HG03558 (cell line): ENCODE data around the gene KRTAP5-10.
"Not testable (repeated sequence)": the region's sequence is repeated elsewhere in the genome, so short reads cannot be mapped to it uniquely, and the experiment has no call there.

ENCODE experiments used
- ATAC-seq: cut with Tn5 transposase; IDR thresholded peaks from one replicate; pipeline ENCODE4 v1.9.1; 2021; ENCODE audit warnings: moderate number of reproducible peaks; ENCODE audit not compliant: unreplicated experiment; ENCODE audit errors: extremely low read depth

The KRTAP5-10 gene

GRCh38 chr11:71565263-71565662 is at the start of gene KRTAP5-10:
TSS of gene KRTAP5-10 (plus strand) at chr11:71565563. CDS start at chr11:71565588, 25 bp downstream.
- no peak for ATAC-seq

DNA sequence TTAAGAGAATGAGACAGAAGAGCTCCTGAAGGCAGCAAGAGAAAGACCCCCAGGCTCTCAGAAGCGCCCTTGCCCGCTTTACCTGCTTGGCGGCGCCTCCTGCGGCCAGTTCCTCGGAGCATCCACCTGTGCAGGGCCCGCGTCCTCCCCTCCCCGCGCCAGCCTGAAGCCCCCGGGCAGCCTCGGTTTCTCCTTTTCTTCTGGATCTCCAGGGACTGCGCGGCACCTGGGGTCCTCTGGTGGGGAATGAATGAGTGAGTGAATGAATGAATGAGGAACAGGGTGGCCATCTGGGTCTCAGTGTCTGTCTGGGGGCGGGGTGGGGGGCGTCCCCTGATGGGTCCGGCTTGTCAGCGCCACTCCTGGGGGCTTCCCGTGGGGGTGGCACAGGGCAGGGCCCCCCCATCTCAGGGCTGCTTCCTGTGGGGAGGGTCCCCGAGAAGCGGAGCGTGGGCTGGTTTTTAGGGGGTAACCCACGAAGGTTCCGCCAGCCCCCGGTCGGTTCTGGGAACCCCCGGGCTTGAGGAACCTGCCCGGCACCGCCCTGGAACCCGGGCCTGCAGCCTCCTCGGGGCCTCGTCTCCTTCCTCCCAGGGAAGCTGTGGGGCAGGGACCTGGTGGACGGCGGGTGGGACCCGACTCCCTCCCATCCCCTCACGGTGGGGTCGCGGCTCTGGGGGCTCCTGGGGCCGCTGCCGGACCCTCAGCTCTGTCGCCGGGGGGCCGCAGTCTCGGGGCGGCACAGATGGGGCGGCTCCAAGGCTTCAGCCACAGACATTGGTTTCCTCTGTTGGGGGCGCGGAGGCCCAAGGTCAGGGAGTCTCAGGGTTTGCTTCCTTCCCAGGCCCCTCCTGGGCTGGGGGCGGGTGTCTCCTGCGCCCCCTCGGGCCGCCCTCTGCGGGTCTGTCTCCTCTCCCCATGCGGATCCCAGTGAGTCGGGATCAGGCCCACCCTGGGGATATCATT is 46.6 kb upstream of the KRTAP5-10 start:
- ATAC-seq: no peak

GRCh38 chr11:71519546-71519945 is 45.8 kb upstream of the KRTAP5-10 start:
- no peak for ATAC-seq

DNA sequence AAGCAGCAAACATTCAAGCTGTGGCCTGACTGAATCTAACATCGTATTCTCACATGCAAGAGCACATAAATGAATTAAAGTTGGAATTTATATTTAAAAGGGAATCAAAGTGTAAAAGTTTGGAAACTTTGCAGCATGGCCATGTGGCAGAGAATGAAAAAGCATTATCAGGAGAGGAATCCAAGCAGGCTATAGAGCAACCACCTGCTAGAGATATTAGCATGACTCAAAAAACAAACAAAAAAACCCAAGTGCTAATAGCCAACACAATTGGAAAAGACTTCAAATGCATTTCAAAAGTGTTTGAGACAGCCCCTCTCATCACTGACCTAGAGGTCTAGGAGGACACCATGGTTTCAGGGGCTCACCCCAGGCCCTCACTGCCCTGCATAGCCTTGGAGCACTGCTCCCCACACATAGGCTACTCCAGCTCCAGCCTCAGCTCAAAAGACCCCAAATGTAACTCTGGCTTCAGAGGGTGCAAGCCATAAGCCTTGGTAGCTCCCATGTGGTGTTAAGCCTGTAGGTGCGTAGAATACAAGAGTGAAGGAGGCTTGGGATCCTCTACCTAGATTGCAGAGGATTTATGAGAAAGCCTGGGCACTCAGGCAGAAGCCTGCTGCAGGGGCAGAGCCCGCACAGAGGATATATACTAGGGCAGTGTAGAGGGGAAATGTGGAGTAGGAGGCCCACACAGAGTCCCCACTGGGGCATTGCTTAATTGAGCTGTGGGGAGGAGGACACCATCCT is 40.0 kb upstream of the KRTAP5-10 start:
- no peak for ATAC-seq

- ATAC-seq: no peak
Measured at GRCh38 chr11:71525938-71526495, 39.3 kb upstream of the KRTAP5-10 start.

GRCh38 chr11:71526796-71527575 is 38.4 kb upstream of the KRTAP5-10 start, which contains the start of gene KRTAP5-7:
TSS of gene KRTAP5-7 (plus strand) at chr11:71527267. CDS start at chr11:71527301, 34 bp downstream.
- ATAC-seq: not testable (repeated sequence)

DNA sequence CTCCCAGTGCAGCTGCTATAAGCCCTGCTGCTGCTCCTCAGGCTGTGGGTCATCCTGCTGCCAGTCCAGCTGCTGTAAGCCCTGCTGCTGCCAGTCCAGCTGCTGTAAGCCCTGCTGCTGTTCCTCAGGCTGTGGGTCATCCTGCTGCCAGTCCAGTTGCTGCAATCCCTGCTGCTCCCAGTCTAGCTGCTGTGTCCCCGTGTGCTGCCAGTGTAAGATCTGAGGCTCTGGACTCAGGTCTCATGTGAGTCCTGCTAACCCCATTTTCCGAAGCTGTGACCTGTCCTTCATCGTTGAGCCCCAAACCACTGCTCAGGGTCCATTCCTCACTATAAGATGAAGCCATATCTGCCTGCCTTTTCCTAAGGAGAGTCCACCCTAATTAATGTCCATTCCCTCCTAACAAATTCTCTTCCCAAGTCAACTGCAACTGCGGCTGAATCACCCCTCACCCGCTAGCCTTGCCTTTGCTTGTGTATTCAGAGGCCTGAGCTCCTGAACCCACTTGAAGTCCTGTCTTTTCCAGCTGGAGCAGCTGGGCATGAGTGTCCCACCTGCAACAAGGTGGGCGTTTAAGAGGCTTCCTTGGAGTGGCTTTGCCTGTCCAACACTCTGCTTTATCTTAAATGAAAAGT is 37.7 kb upstream of the KRTAP5-10 start:
- no peak for ATAC-seq

- ATAC-seq: no peak
Measured at GRCh38 chr11:71530602-71531001, 34.8 kb upstream of the KRTAP5-10 start.

GRCh38 chr11:71532036-71532610 is 33.2 kb upstream of the KRTAP5-10 start:
- no peak for ATAC-seq

DNA sequence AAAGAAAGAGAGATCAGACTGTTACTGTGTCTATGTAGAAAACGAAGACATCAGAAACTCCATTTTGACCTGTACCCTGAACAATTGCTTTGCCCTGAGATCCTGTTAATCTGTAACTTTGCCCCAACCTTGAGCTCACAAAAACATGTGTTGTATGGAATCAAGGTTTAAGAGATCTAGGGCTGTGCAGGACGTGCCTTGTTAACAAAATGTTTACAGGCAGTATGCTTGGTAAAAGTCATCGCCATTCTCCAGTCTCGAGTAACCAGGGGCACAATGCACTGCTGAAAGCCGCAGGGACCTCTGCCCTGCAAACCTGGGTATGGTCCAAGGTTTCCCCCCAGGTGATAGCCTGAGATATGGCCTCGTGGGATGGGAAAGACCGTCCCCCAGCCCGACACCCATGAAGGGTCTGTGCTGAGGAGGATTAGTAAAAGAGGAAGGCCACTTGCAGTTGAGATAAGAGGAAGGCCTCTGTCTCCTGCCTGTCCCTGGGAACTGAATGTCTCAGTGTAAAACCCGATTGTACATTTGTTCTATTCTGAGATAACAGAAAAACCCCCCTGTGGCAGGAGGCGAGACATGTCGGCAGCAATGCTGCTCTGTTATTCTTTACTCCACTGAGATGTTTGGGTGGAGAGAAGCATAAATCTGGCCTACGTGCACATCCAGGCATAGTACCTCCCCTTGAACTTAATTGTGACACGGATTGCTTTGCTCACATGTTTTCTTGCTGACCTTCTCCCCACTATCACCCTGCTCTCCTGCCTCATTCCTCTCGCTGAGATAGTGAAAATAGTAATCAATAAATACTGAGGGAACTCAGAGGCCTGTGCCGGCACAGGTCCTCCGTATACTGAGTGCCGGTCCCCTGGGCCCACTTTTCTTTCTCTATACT is 30.4 kb upstream of the KRTAP5-10 start:
- ATAC-seq: not testable (repeated sequence)

DNA sequence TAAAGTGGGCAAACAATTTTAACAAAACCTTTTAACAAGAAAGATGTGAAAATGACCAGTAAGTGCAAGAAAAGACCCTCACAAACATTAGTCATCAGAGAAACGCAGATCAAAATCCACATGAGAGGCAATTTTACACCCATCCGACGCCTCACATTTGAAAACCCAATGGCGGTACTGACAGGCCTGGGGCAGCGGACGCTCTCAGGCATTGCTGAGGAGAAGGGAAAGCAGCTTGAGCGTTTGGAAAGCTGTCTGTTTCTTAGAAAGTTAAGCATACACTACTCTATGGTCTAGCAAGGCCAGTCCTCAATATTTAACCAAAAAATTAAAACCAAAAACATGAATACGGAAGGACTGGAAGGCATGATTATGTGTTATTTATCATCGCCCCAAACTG is 29.5 kb upstream of the KRTAP5-10 start:
- no peak for ATAC-seq

DNA sequence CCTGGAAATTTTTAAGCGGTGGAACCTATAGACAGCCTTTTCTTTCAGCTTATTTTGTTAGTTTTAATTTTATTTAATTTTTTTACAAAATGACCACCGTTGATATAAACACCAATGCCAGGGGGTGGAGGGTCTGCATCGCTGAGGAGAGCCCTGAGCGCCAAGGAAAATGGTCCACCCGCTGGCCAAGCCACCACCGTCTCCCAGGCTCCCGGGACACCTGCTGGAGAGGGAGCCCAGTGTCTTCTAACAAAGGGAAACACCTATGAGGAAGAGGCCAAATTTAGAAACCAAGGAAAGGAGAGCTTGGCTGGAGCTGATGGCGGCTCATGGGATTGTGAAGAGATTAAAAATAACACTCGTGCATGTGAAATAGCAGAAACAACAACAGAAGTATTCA is 27.8 kb upstream of the KRTAP5-10 start:
- ATAC-seq: no peak

GRCh38 chr11:71537977-71538665 is 27.2 kb upstream of the KRTAP5-10 start, which contains the start of gene KRTAP5-8:
TSS of gene KRTAP5-8 (plus strand) at chr11:71538025. CDS start at chr11:71538056, 31 bp downstream.
- ATAC-seq: not testable (repeated sequence)

GRCh38 chr11:71538666-71538990 is 26.7 kb upstream of the KRTAP5-10 start:
- ATAC-seq: no peak

DNA sequence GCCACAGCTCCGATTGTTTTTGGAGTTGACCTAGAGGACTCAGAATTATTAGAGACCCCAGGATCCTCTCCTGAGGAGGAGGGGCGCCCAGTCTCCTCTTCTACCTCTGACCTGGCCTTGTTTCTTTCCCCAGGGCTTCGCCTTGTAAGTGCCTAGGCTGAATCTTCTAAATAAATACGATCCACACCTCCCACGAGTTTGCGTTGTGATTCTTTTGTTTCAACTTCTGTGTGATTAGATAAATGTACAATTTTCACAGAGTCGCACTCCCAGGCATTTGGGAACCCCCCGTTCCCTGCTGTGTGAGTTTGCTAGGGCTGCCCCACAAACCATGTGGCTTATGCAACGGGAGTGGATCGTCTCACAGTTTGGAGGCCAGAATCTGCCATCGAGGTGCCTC is 26.3 kb upstream of the KRTAP5-10 start:
- ATAC-seq: no peak

- ATAC-seq: not testable (repeated sequence)
Measured at GRCh38 chr11:71539971-71540370, 25.4 kb upstream of the KRTAP5-10 start.

GRCh38 chr11:71540521-71541304 is 24.6 kb upstream of the KRTAP5-10 start:
- ATAC-seq: not testable (repeated sequence)
